ENCODE measurements around the gene SCO1.
"Not testable (repeated sequence)": the region's sequence is repeated elsewhere in the genome, so short reads cannot be mapped to it uniquely, and the experiment has no call there.

The SCO1 gene

GRCh38 chr17:10697092-10698081, at the start of gene SCO1, which contains the start of gene ADPRM:
Gene SCO1 (minus strand): TSS chr17:10697533. CDS start chr17:10697507, 26 bp downstream.
Gene ADPRM (plus strand): TSS chr17:10697594. CDS start chr17:10704927, 7,333 bp downstream.
- Mint-ChIP-seq H3K9me3 (no peaks in the 10 kb centered on the region), H3K4me3 (peak within 1 kb of the TSS; percentile 99), H3K27ac (peak within 1 kb of the TSS; percentile 98), H3K27me3 (no peaks in the 10 kb centered on the region), H3K36me3 (peaks cover 22% of the 10 kb centered on the region), H3K4me1 (peaks cover 69% of the 10 kb centered on the region)

- H3K4me3 Mint-ChIP-seq: no peak overlapping the region
- H3K27ac Mint-ChIP-seq: no peak overlapping the region
- H3K36me3 Mint-ChIP-seq: no peaks in the 10 kb centered on the region
- H3K9me3 Mint-ChIP-seq: no peaks in the 10 kb centered on the region
- H3K27me3 Mint-ChIP-seq: no peaks in the 10 kb centered on the region
- H3K4me1 Mint-ChIP-seq: peaks cover 17% of the 10 kb centered on the region
These were observed 47.9 kb upstream of the SCO1 start for GRCh38 chr17:10745231-10745630.

- Mint-ChIP-seq H3K27me3 (no peaks in the 10 kb centered on the region), H3K4me1 (peaks cover 17% of the 10 kb centered on the region), H3K27ac (peak overlapping the region; percentile 37), H3K9me3 (no peaks in the 10 kb centered on the region), H3K4me3 (peak overlapping the region; percentile 40), H3K36me3 (no peaks in the 10 kb centered on the region)
These were observed 47.2 kb upstream of the SCO1 start for GRCh38 chr17:10744501-10745000.

GRCh38 chr17:10743316-10744009, 46.1 kb upstream of the SCO1 start:
- no peaks in the 10 kb centered on the region for H3K27me3 Mint-ChIP-seq
- H3K36me3 Mint-ChIP-seq: no peaks in the 10 kb centered on the region
- no peak overlapping the region for H3K4me3 Mint-ChIP-seq
- H3K9me3 Mint-ChIP-seq: no peaks in the 10 kb centered on the region
- no peak overlapping the region for H3K27ac Mint-ChIP-seq
- peaks cover 17% of the 10 kb centered on the region for H3K4me1 Mint-ChIP-seq

GRCh38 chr17:10742431-10742830, 45.1 kb upstream of the SCO1 start:
- Mint-ChIP-seq H3K4me3 (no peak overlapping the region), H3K9me3 (no peaks in the 10 kb centered on the region), H3K27ac (no peak overlapping the region), H3K36me3 (no peaks in the 10 kb centered on the region), H3K27me3 (no peaks in the 10 kb centered on the region), H3K4me1 (peaks cover 24% of the 10 kb centered on the region)

GRCh38 chr17:10741416-10742135, 44.2 kb upstream of the SCO1 start:
- no peaks in the 10 kb centered on the region for H3K27me3 Mint-ChIP-seq
- H3K9me3 Mint-ChIP-seq: no peaks in the 10 kb centered on the region
- H3K4me1 Mint-ChIP-seq: peaks cover 30% of the 10 kb centered on the region
- no peak overlapping the region for H3K27ac Mint-ChIP-seq
- H3K36me3 Mint-ChIP-seq: no peaks in the 10 kb centered on the region
- H3K4me3 Mint-ChIP-seq: no peak overlapping the region

GRCh38 chr17:10739386-10739785, 42.1 kb upstream of the SCO1 start:
- Mint-ChIP-seq H3K9me3 (no peaks in the 10 kb centered on the region), H3K36me3 (no peaks in the 10 kb centered on the region), H3K4me1 (peaks cover 20% of the 10 kb centered on the region), H3K27ac (no peak overlapping the region), H3K27me3 (no peaks in the 10 kb centered on the region), H3K4me3 (no peak overlapping the region)

- H3K4me1 Mint-ChIP-seq: peaks cover 13% of the 10 kb centered on the region
- H3K27ac Mint-ChIP-seq: no peak overlapping the region
- no peaks in the 10 kb centered on the region for H3K9me3 Mint-ChIP-seq
- no peaks in the 10 kb centered on the region for H3K27me3 Mint-ChIP-seq
- no peak overlapping the region for H3K4me3 Mint-ChIP-seq
- H3K36me3 Mint-ChIP-seq: no peaks in the 10 kb centered on the region
These were observed 41.4 kb upstream of the SCO1 start for GRCh38 chr17:10738521-10739258.

- Mint-ChIP-seq H3K27me3 (no peaks in the 10 kb centered on the region), H3K4me1 (peaks cover 13% of the 10 kb centered on the region)
These were observed 40.4 kb upstream of the SCO1 start for GRCh38 chr17:10737736-10738135.

GRCh38 chr17:10737168-10737622, 39.9 kb upstream of the SCO1 start:
- H3K27ac Mint-ChIP-seq: no peak overlapping the region
- H3K4me3 Mint-ChIP-seq: peak overlapping the region; percentile 13
- no peaks in the 10 kb centered on the region for H3K36me3 Mint-ChIP-seq
- H3K9me3 Mint-ChIP-seq: no peaks in the 10 kb centered on the region
- H3K4me1 Mint-ChIP-seq: peaks cover 13% of the 10 kb centered on the region
- no peaks in the 10 kb centered on the region for H3K27me3 Mint-ChIP-seq

More at GRCh38 chr17:10737736-10738135, 40.4 kb upstream of the SCO1 start:
- Mint-ChIP-seq H3K36me3 (no peaks in the 10 kb centered on the region), H3K27ac (no peak overlapping the region), H3K4me3 (no peak overlapping the region), H3K9me3 (no peaks in the 10 kb centered on the region)

GRCh38 chr17:10735821-10736220, 38.5 kb upstream of the SCO1 start:
- peaks cover 16% of the 10 kb centered on the region for H3K4me1 Mint-ChIP-seq
- no peaks in the 10 kb centered on the region for H3K36me3 Mint-ChIP-seq
- no peak overlapping the region for H3K27ac Mint-ChIP-seq
- no peaks in the 10 kb centered on the region for H3K9me3 Mint-ChIP-seq
- H3K27me3 Mint-ChIP-seq: no peaks in the 10 kb centered on the region
- no peak overlapping the region for H3K4me3 Mint-ChIP-seq

GRCh38 chr17:10735251-10735650, 37.9 kb upstream of the SCO1 start:
- Mint-ChIP-seq H3K27me3 (no peaks in the 10 kb centered on the region), H3K4me3 (no peak overlapping the region), H3K27ac (no peak overlapping the region), H3K36me3 (no peaks in the 10 kb centered on the region), H3K9me3 (no peaks in the 10 kb centered on the region), H3K4me1 (peaks cover 22% of the 10 kb centered on the region)

- Mint-ChIP-seq H3K9me3 (no peaks in the 10 kb centered on the region), H3K27ac (no peak overlapping the region), H3K4me1 (peaks cover 26% of the 10 kb centered on the region), H3K4me3 (no peak overlapping the region), H3K36me3 (no peaks in the 10 kb centered on the region), H3K27me3 (no peaks in the 10 kb centered on the region)
These were observed 36.3 kb upstream of the SCO1 start for GRCh38 chr17:10733666-10734065.

GRCh38 chr17:10732121-10732520, 34.8 kb upstream of the SCO1 start:
- not testable (repeated sequence) for H3K36me3 Mint-ChIP-seq, H3K27me3 Mint-ChIP-seq, H3K4me3 Mint-ChIP-seq, H3K27ac Mint-ChIP-seq, H3K9me3 Mint-ChIP-seq
- peaks cover 22% of the 10 kb centered on the region for H3K4me1 Mint-ChIP-seq
